ENCODE data around the gene EPHA7. TPM values are rescaled to one million over a fixed set of nuclear protein-coding genes. Genes with fewer than 3 reads are reported as not detected.

EPHA7 gene
- total RNA-seq, 4 donors from 2014 or later = under 0.01 to 0.39 (median 0.21) TPM

DNA sequence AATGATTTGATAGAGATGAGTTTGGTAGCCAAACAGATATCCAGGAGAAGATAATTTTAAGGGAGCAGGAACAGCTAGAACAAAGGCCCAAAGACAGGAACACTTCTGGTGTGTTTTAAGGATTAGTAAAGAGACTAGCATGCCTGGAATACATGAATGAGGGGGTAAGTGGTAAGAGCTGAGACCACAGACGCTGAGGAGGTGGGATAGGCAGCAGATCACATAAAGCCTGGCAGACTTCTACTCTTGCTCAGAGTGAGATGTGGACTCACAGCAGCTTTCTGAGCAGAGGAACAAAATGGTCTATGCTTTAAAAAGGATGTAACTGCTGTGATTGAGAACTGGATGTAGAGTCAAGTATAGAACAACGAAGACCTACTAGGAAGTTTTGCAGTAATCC lies 100.1 kb downstream of the EPHA7 start:
- Histone ChIP-seq H3K36me3 (no peaks in the 10 kb centered on the region), H3K27me3 (no peaks in the 10 kb centered on the region), H3K4me3 (replicated peaks in 1 of 3) (no peak overlapping the region), H3K27ac (no peak overlapping the region), H3K9me3 (no peaks in the 10 kb centered on the region), H3K4me1 (no peaks in the 10 kb centered on the region)
- TF ChIP-seq POLR2A (IDR thresholded peaks at IDR 0.05) = no peak
- TF ChIP-seq, protein P1, sequence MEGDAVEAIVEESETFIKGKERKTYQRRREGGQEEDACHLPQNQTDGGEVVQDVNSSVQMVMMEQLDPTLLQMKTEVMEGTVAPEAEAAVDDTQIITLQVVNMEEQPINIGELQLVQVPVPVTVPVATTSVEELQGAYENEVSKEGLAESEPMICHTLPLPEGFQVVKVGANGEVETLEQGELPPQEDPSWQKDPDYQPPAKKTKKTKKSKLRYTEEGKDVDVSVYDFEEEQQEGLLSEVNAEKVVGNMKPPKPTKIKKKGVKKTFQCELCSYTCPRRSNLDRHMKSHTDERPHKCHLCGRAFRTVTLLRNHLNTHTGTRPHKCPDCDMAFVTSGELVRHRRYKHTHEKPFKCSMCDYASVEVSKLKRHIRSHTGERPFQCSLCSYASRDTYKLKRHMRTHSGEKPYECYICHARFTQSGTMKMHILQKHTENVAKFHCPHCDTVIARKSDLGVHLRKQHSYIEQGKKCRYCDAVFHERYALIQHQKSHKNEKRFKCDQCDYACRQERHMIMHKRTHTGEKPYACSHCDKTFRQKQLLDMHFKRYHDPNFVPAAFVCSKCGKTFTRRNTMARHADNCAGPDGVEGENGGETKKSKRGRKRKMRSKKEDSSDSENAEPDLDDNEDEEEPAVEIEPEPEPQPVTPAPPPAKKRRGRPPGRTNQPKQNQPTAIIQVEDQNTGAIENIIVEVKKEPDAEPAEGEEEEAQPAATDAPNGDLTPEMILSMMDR (IDR thresholded peaks at IDR 0.05) = no peak
- intact Hi-C loops (cut with DNase I) = no loop called here
- 65 to 66% methylated on average over 2 of the region's 2 CpGs for WGBS, 2 donors
- no peak for DNase-seq

DNA sequence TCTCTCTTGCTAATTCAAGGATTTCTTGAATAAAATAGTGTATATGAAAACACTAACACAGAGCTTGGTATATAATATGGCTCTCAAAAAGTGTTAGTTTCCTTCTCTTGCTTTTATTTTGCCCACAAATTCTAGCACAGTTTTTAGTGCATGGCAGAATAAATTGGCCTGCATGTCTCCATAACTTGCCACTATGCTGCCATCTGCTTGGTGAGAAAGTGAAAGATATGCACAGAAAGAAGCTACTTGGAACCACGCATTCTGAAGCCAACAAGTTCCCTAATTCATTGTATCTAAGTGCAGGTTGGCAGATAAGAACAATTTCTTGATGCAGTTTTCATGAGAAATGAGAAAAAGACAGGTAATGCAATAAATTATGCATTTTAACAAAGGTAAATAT lies 101.2 kb downstream of the EPHA7 start:
- DNase-seq = no peak
- Histone ChIP-seq H3K9me3 (no peaks in the 10 kb centered on the region), H3K4me3 (replicated peaks in 1 of 3) (no peak overlapping the region), H3K4me1 (no peaks in the 10 kb centered on the region), H3K27me3 (no peaks in the 10 kb centered on the region), H3K36me3 (no peaks in the 10 kb centered on the region), H3K27ac (no peak overlapping the region)
- intact Hi-C loops (cut with DNase I) = no loop called here
- no peak for TF ChIP-seq POLR2A (IDR thresholded peaks at IDR 0.05)
- TF ChIP-seq, protein P1 (IDR thresholded peaks at IDR 0.05) = no peak
- WGBS, 2 donors = 88 to 91% methylated on average over 1 of the region's 1 CpG

DNA sequence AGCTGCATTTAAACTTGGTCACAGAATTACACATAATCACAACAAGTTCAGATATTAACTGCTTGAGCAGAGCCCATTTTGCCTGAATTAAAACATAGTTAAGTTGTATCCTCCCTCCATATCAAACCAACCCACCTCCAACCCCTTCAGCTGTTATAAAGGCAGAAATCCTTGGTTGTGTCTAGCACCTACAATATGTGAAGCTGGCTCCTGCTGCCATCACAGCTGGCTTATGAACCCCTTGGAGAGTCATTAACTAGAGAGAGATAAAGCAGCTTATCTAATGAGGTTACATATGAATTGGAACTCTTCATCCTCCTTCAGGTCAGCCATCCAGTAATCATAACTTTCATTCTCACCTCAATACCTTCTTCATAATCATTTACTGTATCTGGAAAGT lies 101.8 kb downstream of the EPHA7 start:
- TF ChIP-seq, protein P1 (IDR thresholded peaks at IDR 0.05) = no peak
- no peak for TF ChIP-seq POLR2A (IDR thresholded peaks at IDR 0.05)
- intact Hi-C loops (cut with DNase I) = no loop called here
- Histone ChIP-seq H3K4me1 (no peaks in the 10 kb centered on the region), H3K27me3 (no peaks in the 10 kb centered on the region), H3K36me3 (no peaks in the 10 kb centered on the region), H3K27ac (no peak overlapping the region), H3K4me3 (replicated peaks in 1 of 3) (no peak overlapping the region), H3K9me3 (no peaks in the 10 kb centered on the region)
- DNase-seq = no peak

DNA sequence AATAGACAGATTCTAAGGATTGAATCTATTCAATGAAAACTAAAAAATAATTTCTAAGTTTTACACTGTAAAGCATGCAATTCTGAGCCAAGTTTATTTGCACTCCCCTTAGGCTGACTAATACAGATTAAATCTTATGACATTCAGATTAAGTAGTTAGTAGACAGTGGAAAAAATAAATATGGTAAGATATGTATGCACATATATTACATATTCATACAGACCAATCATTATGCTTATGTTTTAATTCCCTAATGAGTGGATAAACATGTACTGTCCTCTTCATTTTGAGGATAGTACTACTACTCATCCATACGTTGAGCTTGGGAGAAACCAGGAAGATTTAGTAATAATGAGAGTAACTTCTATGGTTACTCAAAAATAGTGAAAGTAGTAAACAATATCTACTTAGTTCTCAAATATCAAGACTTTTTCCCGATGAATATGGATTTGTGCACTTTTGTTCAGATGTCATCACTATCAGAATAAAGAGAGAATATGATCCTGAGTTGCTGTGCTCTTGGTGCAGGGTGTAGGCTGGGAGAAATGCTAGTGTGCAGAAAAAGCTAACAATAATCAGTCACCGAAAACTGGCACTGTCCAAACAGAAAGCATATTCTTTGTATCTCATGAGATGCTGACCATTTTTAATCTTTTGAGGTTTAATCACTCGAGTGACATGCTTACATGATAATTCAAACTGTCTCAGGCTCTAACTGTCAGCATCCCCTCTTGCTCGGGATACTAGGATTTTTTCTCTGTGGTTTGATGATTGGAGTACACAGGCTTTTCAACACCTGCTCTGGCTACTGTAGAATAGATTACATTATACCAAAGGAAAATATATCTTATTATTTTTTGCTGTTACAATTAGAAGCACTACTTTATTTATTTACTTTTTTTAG lies 111.6 kb downstream of the EPHA7 start:
- H3K4me1 ChIP-seq = no peaks in the 10 kb centered on the region
- TF ChIP-seq POLR2A (IDR thresholded peaks at IDR 0.05) = no peak
- TF ChIP-seq, protein P1 (IDR thresholded peaks at IDR 0.05) = no peak
- H3K4me3 ChIP-seq (replicated peaks in 1 of 3) = no peak overlapping the region
- no peak for DNase-seq
- no peaks in the 10 kb centered on the region for H3K36me3 ChIP-seq
- no peaks in the 10 kb centered on the region for H3K9me3 ChIP-seq
- intact Hi-C loops (cut with DNase I) = no loop called here
- WGBS, 2 donors = 73 to 83% methylated on average over 5 of the region's 5 CpGs
- no peaks in the 10 kb centered on the region for H3K27me3 ChIP-seq
- H3K27ac ChIP-seq = no peak overlapping the region

DNA sequence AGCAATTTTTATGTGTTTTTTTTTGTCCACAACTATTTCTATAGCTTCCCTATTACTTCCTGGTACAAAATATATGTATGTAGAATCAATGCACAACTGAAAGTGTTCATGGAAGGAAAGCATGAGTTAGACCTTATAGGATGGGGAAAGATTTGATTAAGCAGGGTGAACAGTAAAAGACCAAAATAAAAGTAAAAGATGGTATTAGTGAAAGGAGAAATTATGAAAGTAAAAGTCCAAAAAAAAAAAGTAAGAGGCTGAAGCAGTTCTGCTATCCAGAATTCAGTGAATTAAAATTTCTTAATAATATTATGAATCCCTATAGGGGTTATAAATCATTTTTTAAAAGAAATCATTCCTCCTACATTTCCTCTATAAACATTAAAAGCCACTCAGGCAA lies 114.3 kb downstream of the EPHA7 start:
- no peaks in the 10 kb centered on the region for H3K27me3 ChIP-seq
- DNase-seq = no peak
- no peaks in the 10 kb centered on the region for H3K9me3 ChIP-seq
- intact Hi-C loops (cut with DNase I) = no loop called here
- no peaks in the 10 kb centered on the region for H3K36me3 ChIP-seq
- TF ChIP-seq, protein P1 (IDR thresholded peaks at IDR 0.05) = no peak
- TF ChIP-seq POLR2A (IDR thresholded peaks at IDR 0.05) = no peak
- H3K4me3 ChIP-seq (replicated peaks in 1 of 3) = no peak overlapping the region
- H3K27ac ChIP-seq = no peak overlapping the region
- H3K4me1 ChIP-seq = no peaks in the 10 kb centered on the region

Measured in thyroid gland (tissue), 4 donors.